GM12892 (cell line): ENCODE measurements around the gene PSENEN.

Experiments
- POLR2A ChIP-seq: IDR thresholded peaks from 2 replicates; pipeline ENCODE4 v1.6.1; 2011; ENCODE audit warnings: low read depth, low read length, control low read depth
- POLR2AphosphoS5 ChIP-seq: IDR thresholded peaks from 2 replicates; pipeline ENCODE4 v1.6.1; 2011; ENCODE audit warnings: low read depth, low read length, control low read depth
- TAF1 ChIP-seq: IDR thresholded peaks from 2 replicates; pipeline ENCODE4 v1.6.1; 2011; ENCODE audit warnings: low read depth, mild to moderate bottlenecking, control low read depth, low read length, borderline replicate concordance

DNA sequence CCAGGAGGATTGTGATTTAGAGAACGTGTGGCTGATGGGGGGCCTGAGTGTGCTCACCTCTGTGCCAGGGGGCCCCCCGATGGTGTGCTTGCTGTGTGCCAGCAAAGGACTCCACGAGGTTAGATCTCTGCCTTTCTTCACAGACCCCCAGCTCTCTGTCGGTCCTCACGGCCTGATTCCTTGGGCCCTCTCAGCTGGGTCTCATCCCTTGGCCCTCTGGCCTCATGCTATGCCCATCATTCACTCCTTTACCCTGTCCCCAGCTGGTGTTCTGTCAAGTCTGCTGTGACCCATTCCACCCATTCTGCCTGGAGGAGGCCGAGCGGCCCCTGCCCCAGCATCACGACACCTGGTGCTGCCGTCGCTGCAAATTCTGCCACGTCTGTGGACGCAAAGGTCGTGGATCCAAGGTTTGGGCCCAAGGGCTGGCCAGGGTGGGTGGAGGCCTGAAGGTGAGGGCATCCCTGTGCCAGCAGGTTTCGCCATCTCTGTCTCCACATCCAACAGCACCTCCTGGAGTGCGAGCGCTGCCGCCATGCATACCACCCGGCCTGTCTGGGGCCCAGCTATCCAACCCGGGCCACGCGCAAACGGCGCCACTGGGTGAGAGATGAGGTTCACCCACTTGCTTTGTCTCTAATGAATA, 20.1 kb upstream of the PSENEN start:
- TF ChIP-seq POLR2AphosphoS5 (no peak), POLR2A (no peak), TAF1 (no peak)
